ENCODE results near the gene ABCA4.

DNA sequence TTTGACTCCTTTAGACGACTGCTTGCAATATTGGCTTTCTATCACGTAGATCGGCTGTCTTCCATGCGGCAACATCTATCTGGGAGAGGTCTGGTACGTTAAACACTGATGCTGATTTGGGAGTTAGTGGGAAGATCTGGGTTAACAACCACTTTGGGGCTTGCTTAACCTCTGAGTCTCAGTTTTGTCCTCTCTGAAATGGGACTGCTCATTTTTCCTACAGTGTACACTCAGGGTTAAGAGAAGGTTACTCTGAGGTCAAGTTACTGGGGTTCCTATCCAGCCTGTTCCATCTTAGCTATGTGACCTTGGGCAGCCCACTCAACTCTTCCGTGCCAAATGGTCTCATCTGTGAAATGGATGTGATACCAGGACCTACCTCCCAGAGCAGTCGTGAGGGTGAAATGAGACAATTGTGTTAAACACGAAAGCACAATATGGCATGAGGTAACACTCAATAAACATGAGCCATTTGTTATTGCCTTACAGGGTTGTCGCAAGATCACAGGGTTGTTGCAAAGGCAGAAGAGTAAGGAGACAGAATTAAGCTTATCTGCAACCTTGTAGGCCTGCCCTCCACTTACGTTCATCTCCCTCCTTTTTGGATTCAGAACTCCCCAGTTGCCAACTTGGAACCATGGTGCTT, 5.6 kb downstream of the ABCA4 start:
- no peak for TF ChIP-seq POLR2A (IDR thresholded peaks at IDR 0.05; ENCODE audit: low read depth, low read length)
- TF ChIP-seq TAF1 (IDR thresholded peaks at IDR 0.05; ENCODE audit: low read depth, low read length), result no peak
- no peak for TF ChIP-seq SPI1 (IDR thresholded peaks at IDR 0.05; ENCODE audit: low read depth, low read length)

Measured in GM12891 (cell line).